ENCODE measurements around the gene NAXE.
"Not testable (repeated sequence)": the region's sequence is repeated elsewhere in the genome, so short reads cannot be mapped to it uniquely, and the experiment has no call there.

NAXE gene

DNA sequence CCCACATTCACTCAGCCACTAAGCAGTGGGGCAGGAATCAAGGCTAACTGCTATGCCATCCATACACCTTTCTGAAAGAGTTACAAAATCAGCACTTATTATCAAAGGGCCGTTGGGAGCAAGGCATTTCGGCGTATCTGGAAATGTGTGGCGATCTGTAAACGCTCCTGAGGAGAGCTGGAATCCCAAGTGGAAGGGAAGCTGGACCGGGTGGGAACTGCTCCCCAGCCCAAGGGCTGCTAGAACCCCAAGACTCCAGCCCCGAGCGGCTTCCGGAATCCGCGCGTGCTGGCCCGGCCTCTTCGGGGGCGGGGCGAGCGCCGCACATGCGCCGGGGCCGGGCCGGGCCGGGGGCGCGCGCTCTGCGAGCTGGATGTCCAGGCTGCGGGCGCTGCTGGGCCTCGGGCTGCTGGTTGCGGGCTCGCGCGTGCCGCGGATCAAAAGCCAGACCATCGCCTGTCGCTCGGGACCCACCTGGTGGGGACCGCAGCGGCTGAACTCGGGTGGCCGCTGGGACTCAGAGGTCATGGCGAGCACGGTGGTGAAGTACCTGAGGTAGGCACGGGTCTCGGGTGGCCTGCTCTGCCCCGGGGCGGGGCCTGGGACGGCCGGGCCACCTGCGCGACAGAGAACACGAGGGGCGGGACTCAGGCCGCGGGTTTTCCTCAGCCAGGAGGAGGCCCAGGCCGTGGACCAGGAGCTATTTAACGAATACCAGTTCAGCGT is at the start of gene NAXE:
NAXE (plus strand) TSS at position 345 of the 726 bp plus-strand sequence; CDS start at position 374, 29 bp downstream.
- in situ Hi-C loops (cut with MboI; ENCODE audit: low sequenced_read_pairs), result no loop called here

DNA sequence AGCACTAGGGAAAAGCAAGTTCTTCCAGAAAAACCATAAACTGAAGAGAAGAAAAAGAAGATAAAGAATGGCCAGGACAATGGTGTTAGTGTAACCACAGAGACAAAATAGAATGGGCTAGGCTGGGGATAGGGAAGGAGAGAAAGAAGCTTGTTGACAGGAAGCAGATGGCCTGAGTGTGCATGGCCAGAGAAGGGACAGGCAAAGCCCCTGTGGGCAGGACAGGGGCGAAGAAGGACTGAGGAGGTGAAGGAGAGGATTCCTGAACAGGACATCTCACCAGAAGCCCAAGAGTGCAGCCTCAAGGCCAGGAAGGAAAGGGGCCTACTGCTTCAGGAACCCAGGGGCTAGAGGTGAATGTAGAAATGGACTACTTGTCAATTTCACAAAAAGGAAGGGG is 48.5 kb upstream of the NAXE start:
- in situ Hi-C loops (cut with MboI; ENCODE audit: low sequenced_read_pairs), result no loop called here

DNA sequence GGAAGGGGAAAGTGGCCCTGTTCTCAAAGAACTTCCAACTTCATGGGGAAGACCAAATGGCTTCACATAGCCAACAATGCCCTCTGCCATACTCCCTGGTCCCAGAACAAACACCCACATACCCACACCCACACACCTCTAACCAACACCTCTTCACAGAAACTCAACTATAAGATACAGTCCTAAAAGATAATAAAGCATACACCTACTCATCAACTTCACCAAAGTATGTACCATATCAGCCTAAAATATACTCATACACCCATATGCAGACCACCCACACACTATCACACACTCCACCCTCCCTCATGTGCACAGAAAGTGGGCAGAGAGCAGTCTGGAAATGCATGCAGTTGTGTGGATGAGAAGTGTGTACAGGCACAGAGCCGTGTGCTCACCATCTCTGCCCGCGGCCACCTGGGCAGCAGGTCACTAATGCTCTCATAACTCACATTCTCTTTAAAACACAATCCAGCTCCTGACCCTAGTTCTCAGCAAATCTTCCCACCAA is 46.9 kb upstream of the NAXE start:
- in situ Hi-C loops (cut with MboI; ENCODE audit: low sequenced_read_pairs), result no loop called here

DNA sequence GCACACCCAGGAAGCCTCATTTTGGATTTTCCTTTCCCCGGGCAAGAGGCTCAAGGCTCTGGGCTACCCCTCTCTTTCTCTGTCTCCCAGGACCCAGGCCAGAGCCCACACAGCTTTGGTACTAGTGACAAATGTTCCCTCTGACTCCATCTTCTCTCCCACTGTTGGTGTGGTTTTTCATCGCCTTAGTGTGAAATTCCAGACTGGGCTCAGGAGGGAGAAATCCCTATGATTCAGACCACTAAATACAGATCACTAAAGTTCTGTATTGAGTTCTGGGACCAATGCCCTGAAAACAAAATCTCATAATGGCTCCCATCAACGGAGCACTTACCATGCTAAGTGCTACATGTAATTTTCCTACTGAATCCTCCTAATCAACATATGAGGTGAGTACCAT is 45.3 kb upstream of the NAXE start:
- in situ Hi-C loops (cut with MboI; ENCODE audit: low sequenced_read_pairs), result no loop called here

DNA sequence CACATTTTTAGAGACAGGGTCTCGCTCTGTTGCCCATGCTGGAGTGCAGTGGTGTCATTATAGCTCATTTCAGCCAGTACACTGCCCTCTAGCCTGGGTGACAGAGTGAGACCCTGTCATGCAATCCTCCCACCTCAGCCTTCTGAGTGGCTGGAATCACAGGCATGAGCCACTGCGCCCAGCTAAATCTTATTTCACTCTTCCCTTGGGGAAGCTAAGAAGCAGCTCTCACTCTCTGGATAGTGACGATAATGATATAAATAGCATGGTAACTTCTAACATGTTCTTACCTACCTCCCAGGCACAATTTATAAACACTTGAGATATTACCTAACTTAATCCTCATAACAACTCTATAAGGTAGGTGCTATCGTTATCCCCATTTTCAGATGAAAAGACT is 44.1 kb upstream of the NAXE start:
- in situ Hi-C loops (cut with MboI; ENCODE audit: low sequenced_read_pairs), result no loop called here

DNA sequence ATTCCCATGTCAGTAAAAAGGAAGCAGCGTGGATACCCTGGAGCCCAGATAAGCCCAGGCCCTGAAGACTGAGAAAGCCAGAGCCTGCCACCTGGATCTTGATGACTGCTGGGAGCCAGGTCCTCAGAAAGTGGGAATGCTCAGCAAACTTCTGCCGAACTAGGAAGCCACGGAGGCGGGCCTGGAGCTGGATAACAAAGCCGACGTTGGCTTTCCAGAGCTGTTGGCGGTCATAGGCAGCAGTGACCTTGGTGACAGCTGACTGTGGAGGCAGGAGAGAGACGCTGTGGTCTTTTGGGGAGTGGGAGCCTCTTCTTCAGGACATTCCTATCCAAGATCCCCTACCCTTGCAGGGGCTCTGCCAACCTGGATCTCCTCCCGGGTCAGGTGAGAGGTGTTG is 43.6 kb upstream of the NAXE start:
- in situ Hi-C loops (cut with MboI; ENCODE audit: low sequenced_read_pairs), result no loop called here

DNA sequence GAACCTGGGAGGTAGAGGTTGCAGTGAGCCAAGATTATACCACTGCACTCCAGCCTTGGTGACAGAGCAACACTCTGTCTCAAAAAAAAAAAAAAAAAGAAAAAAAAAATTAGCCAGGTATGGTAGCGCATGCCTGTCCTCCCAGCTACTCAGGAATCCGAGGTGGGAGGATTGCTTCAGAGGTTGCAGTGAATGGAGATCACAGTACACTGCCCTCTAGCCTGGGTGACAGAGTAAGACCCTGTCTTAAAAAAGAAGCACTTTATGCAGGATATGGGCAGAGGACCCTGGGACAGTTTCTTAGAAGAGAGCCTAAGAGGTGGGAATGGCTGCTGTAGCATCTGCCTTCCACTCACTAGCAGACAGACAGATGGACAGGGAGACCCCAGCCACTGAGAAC is 42.2 kb upstream of the NAXE start:
- in situ Hi-C loops (cut with MboI; ENCODE audit: low sequenced_read_pairs), result no loop called here

DNA sequence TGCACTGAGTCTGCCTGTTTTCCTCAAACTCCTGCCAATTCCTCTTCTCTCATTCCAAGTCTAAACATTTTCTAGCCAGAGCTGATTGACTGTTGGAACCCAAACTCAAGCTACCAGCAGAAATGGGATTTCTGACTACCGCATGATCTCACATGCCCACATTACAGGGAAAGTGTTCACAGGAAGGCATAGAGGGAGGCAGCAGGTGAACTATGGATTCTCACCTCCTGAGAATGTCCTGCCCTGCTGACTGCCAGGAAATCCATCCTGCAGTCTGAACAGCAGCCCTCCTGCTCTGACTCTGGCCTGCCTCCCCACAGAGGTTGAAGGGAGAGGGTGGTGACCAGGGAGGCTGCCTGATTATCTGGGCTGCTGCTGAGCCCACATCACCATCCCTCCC is 41.7 kb upstream of the NAXE start:
- in situ Hi-C loops (cut with MboI; ENCODE audit: low sequenced_read_pairs), result no loop called here

DNA sequence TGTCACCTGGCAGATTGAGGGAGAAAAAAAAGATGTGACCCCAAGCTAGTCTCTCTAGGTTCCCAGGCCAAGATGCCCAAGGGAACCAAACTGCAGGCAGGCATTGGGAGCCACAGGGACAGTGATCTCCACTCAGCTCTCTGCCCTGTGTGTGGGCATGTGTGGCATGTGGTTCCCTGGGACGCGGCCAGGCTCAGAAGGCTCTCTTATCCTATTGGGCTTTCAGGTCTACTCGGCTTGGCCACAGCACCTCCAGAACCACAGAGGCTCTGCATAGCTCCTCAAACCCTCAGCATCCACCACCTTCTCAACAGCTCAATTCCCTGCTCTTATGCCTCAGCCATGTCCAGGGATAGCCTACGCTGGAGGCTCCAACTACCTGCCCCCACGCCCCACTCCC is 41.2 kb upstream of the NAXE start:
- in situ Hi-C loops (cut with MboI; ENCODE audit: low sequenced_read_pairs), result no loop called here

DNA sequence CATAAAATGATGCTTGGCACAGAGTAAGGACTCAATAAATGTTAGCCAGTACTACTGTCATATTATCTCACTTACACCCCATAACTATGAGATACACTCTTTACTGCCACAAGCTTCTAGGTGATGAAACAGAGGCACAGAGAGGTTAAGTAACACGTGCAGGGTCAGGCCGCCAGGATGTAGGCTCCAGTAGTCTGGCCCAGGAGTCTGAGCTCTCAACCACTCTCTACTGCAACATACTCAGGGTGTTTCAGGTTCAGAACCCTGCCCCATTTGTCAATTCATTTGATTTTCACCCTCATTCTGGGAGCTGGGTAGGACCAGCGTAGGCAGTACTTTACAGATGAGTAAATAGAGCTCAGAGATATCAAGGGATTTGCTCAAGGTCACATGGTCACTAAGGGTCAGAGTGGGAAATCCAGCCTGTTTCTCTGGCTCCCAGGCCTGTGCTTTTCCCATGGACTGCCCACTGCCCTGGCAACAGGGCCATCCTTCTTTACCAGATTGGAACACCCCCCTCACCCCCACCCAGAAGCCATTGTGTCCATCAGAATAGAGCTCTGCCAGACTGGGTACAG is 40.4 kb upstream of the NAXE start:
- in situ Hi-C loops (cut with MboI; ENCODE audit: low sequenced_read_pairs), result no loop called here

DNA sequence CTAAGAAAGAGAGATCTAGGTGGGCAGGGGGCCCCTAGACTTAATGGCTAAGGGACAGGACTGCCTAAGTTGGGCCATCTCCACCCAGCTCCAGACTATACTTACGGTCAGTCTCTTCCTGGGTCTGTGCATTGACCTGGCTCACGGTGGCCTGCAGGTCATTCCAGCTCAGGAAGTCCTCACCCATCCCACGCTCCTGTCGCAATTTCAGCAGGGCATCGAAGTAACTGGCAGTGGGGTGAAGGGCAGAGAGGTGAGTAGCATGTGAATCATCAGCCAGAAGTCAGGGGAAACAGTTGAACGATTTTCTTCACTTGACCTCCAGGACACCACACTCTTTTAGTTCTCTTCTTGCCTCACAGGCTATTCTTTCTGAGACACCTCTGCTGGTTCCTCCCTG is 39.7 kb upstream of the NAXE start:
- in situ Hi-C loops (cut with MboI; ENCODE audit: low sequenced_read_pairs), result no loop called here

DNA sequence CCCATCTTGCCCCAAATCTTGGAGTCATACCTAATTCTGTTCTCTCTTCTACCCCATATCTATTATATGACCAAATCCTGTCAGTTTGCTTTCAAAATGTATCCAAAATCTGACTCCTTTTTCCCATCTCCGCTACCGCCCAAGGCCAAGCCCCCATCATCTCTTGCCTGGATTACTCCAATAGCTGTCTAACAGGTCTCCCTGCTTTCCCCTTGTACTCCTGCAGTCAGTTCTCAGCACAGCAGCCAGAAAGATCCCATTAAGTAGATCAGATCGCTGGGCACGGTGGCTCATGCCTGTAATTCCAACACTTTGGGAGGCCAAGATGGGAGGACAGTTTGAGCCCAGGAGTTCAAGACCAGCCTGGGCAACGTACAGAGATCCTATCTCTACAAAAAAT is 39.1 kb upstream of the NAXE start:
- in situ Hi-C loops (cut with MboI; ENCODE audit: low sequenced_read_pairs), result no loop called here

DNA sequence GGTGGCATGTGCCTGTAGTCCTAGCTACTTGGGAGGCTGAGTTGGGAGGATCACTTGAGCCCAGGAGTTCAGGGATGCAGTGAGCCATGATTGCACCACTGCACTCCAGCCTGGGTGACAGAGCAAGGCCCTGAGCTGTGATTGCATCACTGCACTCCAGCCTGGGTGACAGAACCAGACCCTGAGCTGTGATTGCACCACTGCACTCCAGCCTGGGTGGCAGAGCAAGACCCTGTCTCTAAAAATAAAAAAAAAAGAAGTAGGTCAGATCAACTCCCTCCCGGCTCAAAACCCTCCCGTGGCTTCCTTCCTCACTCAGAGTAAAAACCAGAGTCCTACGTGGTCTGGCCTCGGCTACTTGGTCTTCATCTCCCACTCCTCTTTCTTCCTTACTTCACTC is 38.6 kb upstream of the NAXE start:
- in situ Hi-C loops (cut with MboI; ENCODE audit: low sequenced_read_pairs), result not testable (repeated sequence)

DNA sequence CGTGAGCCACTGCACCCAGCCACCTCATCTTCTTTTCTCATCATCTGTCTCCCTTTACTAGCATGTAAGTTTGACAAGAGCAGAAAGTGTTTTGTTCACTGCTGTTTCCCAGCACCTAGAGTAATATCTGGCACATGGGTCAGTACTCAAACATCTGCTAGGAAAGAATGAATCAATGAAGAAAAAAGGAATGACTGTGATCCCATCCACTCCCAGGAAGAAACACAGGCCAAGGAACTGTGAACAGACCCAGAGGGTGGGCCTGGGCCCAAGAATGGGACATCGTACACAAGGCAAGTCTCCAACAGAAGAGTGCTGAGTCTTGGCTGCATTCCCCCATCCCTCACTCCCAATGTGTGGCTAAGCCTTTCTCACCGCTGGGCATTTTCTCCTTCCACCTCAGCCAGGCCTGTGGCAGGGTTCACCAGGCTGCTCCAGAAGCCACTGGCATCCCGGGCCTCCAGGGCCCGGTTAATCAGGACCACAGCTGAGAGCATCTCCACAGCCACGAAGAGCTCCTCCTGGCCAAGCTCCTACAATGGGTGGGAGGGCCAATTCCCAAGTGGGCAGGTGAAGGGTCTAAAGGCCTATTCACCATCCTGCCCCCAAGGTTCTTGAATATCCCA is 37.6 kb upstream of the NAXE start:
- in situ Hi-C loops (cut with MboI; ENCODE audit: low sequenced_read_pairs), result no loop called here

DNA sequence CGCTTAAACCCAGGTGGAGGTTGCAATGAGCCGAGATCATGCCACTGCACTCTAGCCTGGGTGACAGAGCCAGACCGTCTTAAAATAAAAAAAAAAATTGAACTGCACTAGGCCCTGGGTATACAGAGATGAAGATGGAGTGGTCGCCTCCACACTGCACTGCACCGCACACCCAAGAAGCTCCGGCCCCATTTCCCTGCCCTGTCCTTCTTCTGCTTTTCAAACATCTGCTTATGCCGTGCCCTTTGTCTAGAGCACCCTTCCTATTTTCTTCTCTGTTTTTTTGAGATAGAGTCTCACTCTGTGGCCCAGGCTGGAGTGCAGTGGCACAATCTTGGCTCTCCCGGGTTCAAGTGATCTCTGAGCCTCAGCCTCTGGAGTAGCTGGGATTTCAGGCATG is 36.6 kb upstream of the NAXE start:
- in situ Hi-C loops (cut with MboI; ENCODE audit: low sequenced_read_pairs), result no loop called here

DNA sequence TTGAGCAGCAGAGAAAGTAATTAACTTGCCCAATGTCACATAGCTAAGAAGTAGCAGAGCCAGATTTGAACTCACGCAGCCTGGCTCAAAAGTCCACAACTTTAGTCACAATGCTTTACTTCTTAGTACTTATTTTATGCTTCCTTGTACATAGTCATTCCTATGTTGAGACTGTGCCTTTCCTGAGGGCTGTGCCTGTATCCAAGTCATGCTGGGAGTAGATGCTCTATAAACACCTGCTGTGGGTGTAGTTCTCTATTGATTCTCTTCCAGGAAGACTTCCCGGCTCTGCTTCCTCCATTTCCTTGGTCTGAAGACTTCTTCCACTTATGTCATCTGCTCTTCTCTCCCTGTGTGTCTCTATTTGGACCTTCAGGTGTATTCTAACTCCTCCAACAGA is 35.9 kb upstream of the NAXE start:
- in situ Hi-C loops (cut with MboI; ENCODE audit: low sequenced_read_pairs), result no loop called here

DNA sequence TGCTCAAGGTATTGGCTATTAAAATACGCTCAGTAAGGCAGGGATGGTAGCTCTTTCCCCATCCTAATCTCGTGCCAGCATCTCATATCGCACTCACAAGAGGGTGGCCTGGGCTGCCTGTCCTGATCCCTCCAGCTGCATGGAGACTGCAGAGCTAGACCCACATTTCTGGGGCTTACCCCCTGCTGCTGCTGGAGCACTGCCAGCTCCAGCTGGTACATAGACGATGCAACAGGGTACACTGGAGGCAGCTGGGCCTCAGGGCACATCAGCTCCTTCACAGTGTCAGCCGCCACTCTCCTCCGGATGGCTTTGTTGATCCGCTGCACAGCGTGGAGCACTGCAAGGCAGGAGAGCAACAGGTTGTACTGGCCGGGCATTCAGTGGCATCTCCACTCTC is 35.2 kb upstream of the NAXE start:
- in situ Hi-C loops (cut with MboI; ENCODE audit: low sequenced_read_pairs), result no loop called here

DNA sequence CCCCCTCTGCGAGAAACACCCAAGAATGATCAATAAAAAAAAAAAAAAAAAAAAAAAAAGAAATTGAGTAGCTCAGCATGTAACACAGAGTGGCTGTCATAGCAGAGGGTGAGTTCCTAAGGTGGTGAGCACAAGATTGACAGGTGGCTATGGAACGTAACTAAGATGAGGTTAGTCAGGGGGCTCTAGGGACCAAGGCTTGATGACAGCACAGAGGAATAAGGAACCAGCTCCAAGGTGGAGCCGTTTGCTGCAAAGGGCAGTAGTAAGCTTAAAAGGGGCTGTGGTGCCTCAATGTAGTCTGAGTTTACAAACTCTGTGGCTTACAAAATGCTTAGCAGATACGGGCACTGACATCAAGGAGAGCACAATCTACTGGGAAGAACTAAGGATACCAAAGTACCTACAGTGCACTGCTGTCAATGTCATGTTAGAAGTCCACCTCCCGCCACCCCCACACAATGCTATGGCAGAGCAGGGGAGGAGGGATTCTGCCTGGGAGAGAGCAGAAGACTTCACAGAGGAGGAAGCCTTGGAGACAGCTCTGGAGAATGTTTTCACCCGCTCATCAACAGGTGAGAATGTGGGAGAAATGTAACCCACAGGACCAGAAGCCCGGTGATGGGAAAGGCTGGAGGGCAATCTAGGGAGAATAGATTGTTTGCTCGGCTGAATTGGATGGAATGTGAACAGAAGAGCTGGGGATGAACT is 32.3 kb upstream of the NAXE start:
- in situ Hi-C loops (cut with MboI; ENCODE audit: low sequenced_read_pairs), result no loop called here

DNA sequence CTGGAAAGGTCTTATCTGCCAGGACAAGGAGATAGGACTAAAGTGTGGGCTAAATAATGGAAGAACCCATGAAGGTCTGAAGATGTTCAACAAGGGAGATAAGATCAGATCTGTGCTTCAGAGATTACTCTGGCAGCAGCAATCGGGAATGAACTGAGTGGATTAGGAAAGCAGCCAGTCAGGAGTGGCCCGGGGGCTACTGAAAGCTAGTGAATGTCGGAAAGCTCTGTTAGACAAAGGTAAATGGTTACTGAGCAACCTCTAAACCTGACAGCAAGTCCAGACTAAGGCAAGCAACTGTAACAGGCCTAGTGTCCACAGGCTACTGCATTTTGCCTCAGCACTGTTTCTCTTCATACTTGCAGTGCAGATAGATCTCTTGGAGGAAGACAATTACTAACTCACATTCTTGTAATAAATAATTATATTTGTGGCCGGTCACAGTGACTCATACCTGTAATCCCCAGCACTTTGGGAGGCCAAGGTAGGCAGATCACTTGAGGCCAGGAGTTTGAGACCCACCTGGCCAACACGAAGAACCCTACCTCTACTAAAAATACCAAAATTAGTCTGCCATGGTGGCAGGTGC is 31.7 kb upstream of the NAXE start:
- in situ Hi-C loops (cut with MboI; ENCODE audit: low sequenced_read_pairs), result no loop called here

DNA sequence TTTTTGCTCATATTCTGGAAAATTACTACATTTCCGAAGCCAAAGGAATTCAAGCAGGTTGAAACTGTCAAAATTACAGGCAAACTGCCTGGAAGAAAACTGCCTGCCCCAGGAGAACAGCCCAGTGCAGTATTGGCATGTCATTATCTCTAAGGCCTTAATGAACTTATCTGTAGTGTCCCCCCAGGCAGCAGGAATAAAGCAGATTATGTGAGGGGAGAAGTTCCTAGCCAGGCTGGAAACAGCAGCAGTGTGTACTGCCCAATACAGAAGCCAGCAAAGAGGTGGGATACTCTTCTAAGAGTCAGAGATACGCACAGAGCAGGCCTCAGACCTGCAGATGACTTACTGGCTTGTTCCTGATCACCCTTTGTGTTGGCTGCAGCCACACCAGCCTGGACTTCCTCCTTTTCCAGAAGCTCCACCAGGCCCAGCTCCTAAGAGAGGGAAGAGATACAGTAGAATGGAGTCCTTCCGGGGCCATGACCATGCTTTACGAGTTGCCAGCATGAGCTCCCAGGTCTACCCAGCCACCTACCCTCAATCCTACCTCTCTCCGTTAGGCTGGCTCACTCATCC is 30.9 kb upstream of the NAXE start:
- in situ Hi-C loops (cut with MboI; ENCODE audit: low sequenced_read_pairs), result no loop called here

DNA sequence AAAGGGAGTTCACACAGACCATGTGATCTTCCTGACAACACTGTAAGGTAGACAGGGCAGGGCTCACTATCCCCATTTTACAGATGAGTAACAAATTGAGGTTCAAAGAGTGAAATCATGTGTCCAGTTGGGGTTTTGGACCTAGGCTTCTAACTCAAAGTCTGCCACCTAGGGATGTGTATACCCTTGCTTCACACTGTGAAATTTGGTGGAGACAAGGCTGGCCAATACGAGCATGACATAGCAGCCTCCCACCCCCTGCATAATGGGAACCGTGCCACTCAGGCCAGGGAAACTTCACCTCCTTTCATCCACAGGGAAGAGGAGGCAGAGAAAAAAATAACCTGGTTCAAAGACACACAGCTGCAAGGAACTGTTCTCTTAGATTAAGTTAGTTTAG is 26.1 kb upstream of the NAXE start:
- in situ Hi-C loops (cut with MboI; ENCODE audit: low sequenced_read_pairs), result no loop called here
